H1 (cell line): ENCODE results near the gene SMTNL1. TPM values are rescaled to one million over a fixed set of nuclear protein-coding genes. Genes with fewer than 3 reads are reported as not detected.

Experiments used
- CTCF ChIA-PET: fragments of 300-600 bp; sonication (Branson Sonifier 250); formaldehyde crosslinking; loops from one replicate; lab custom pipeline; 2021; ENCODE audit not compliant: partially characterized antibody; lab: Charles Lee
- POLR2A ChIA-PET: fragments of 300-600 bp; sonication (Branson Sonifier 250); formaldehyde crosslinking; loops from one replicate; lab custom pipeline; 2021; ENCODE audit warnings: inconsistent platforms; ENCODE audit not compliant: partially characterized antibody; lab: Charles Lee
- DNase-seq, 2 experiments: peaks; one replicate each; pipeline versions ENCODE4 v3.0.0 to v3.0.0-alpha.2; 2010 to 2022; ENCODE audit warnings: low spot score in 2 of 2, low read depth in 1 of 2, mixed read lengths in 1 of 2
- FAIRE-seq: peaks from 2 replicates; lab custom pipeline; 2011; peaks lifted over from hg19 to GRCh38; lab: Jason Lieb, UNC
- H2AFZ ChIP-seq: 2 replicates; pipeline ENCODE4 v1.8.1; 2012; ENCODE audit warnings: low read length, inconsistent platforms
- H2AK5ac ChIP-seq: 2 replicates; pipeline ENCODE4 v1.6.1; 2013; ENCODE audit warnings: low read depth, low read length
- H2BK120ac ChIP-seq: replicated peaks from 2 replicates; pipeline ENCODE3; 2013; ENCODE audit warnings: low read depth, low read length, inconsistent platforms
- H2BK12ac ChIP-seq: 2 replicates; pipeline ENCODE4 v1.6.1; 2013; ENCODE audit warnings: low read depth, low read length
- H2BK15ac ChIP-seq: 2 replicates; pipeline ENCODE4 v1.6.1; 2013; ENCODE audit warnings: low read length
- H2BK20ac ChIP-seq: 2 replicates; pipeline ENCODE4 v1.6.1; 2013; ENCODE audit warnings: low read length
- H2BK5ac ChIP-seq: 2 replicates; pipeline ENCODE4 v1.6.1; 2013; ENCODE audit warnings: low read depth, low read length
- H3K14ac ChIP-seq: 2 replicates; pipeline ENCODE4 v1.6.1; 2013; ENCODE audit warnings: inconsistent platforms; ENCODE audit not compliant: insufficient read length
- H3K18ac ChIP-seq: 2 replicates; pipeline ENCODE4 v1.6.1; 2013; ENCODE audit warnings: low read length; ENCODE audit errors: extremely low read depth
- H3K23ac ChIP-seq: 2 replicates; pipeline ENCODE4 v1.6.1; 2013; ENCODE audit warnings: inconsistent platforms; ENCODE audit not compliant: insufficient read length
- H3K23me2 ChIP-seq: 2 replicates; pipeline ENCODE4 v1.6.1; 2013; ENCODE audit warnings: low read depth, low read length
- H3K27ac ChIP-seq: 2 replicates; pipeline ENCODE4 v1.6.1; 2011; ENCODE audit warnings: low read depth, low read length, inconsistent platforms
- H3K27me3 ChIP-seq, 4 experiments: replicated peaks in 1 of 4; 1 replicate in 1 of 4; 2 replicates in 3 of 4; pipeline versions ENCODE4 v1.6.1 to v1.8.1; 2011 to 2013; ENCODE audit warnings: low read length in 3 of 4, mild to moderate bottlenecking in 3 of 4, inconsistent platforms in 2 of 4, mixed read lengths in 2 of 4, moderate library complexity in 1 of 4; ENCODE audit not compliant: control insufficient read depth in 3 of 4, insufficient read depth in 3 of 4; ENCODE audit errors: extremely low read depth in 1 of 4
- H3K36me3 ChIP-seq, 4 experiments: 2 replicates each; pipeline versions ENCODE4 v1.6.1 to v1.8.1; 2011 to 2013; ENCODE audit warnings: mild to moderate bottlenecking in 4 of 4, low read length in 3 of 4, moderate library complexity in 2 of 4, control low read depth in 1 of 4, inconsistent platforms in 1 of 4; ENCODE audit not compliant: insufficient read depth in 4 of 4, control insufficient read depth in 2 of 4
- H3K4ac ChIP-seq: replicated peaks from 2 replicates; pipeline ENCODE3; 2013; ENCODE audit warnings: low read length, low read depth, mixed read lengths, inconsistent platforms; ENCODE audit not compliant: insufficient read length
- H3K4me1 ChIP-seq, 4 experiments: replicated peaks in 1 of 4; 1 replicate in 1 of 4; 2 replicates in 3 of 4; pipeline versions ENCODE4 v1.6.1 to v1.8.1; 2011 to 2013; ENCODE audit warnings: low read length in 3 of 4, inconsistent platforms in 2 of 4, mixed read lengths in 1 of 4; ENCODE audit not compliant: insufficient read depth in 4 of 4, control insufficient read depth in 3 of 4
- H3K4me2 ChIP-seq, 2 experiments: 2 replicates each; pipeline versions ENCODE4 v1.6.1 to v1.8.1; 2011 to 2013; ENCODE audit warnings: low read depth in 2 of 2, low read length in 2 of 2, control low read depth in 1 of 2, inconsistent platforms in 1 of 2, mild to moderate bottlenecking in 1 of 2; ENCODE audit not compliant: insufficient read depth in 1 of 2
- H3K4me3 ChIP-seq, 4 experiments: fragments of 200-600, 300-600 bp in 1 of 4; sonication (generic), shearing (Covaris generic), sonication (Bioruptor Twin) in 1 of 4; 2 replicates each; pipeline versions ENCODE4 v1.5.1 to v1.8.1; 2011 to 2016; ENCODE audit warnings: low read length in 4 of 4, low read depth in 3 of 4, control low read depth in 2 of 4, inconsistent platforms in 2 of 4, mild to moderate bottlenecking in 2 of 4, mixed read lengths in 1 of 4, moderate library complexity in 1 of 4; ENCODE audit not compliant: insufficient read depth in 2 of 4; ENCODE audit errors: extremely low read depth in 1 of 4
- H3K56ac ChIP-seq: replicated peaks from 2 replicates; pipeline ENCODE3; 2013; ENCODE audit warnings: low read depth, mild to moderate bottlenecking, mixed read lengths, low read length, inconsistent platforms; ENCODE audit not compliant: insufficient read length
- H3K79me1 ChIP-seq: 2 replicates; pipeline ENCODE4 v1.6.1; 2013; ENCODE audit warnings: low read depth, low read length, control low read depth
- H3K79me2 ChIP-seq, 2 experiments: 2 replicates each; pipeline versions ENCODE4 v1.6.1 to v1.8.1; 2012 to 2013; ENCODE audit warnings: low read length in 2 of 2, mild to moderate bottlenecking in 2 of 2, inconsistent platforms in 1 of 2; ENCODE audit not compliant: insufficient read depth in 2 of 2, control insufficient read depth in 1 of 2
- H3K9ac ChIP-seq, 4 experiments: replicated peaks in 1 of 4; 1 replicate in 1 of 4; 2 replicates in 3 of 4; pipeline versions ENCODE4 v1.6.1 to v1.8.1; 2011 to 2013; ENCODE audit warnings: low read depth in 3 of 4, low read length in 3 of 4, control low read depth in 2 of 4, mild to moderate bottlenecking in 2 of 4, moderate library complexity in 2 of 4, inconsistent platforms in 1 of 4; ENCODE audit errors: extremely low read depth in 1 of 4
- H3K9me3 ChIP-seq, 2 experiments: 2 replicates each; pipeline versions ENCODE4 v1.6.1 to v1.8.1; 2012 to 2013; ENCODE audit warnings: mild to moderate bottlenecking in 2 of 2, moderate library complexity in 2 of 2, control low read depth in 1 of 2, inconsistent platforms in 1 of 2, low read depth in 1 of 2, low read length in 1 of 2, mixed read lengths in 1 of 2; ENCODE audit not compliant: insufficient read depth in 2 of 2
- H4K20me1 ChIP-seq, 2 experiments: replicated peaks in 1 of 2; 2 replicates each; pipeline versions ENCODE3 to v1.8.1; 2011 to 2013; ENCODE audit warnings: inconsistent platforms in 2 of 2, low read length in 2 of 2, mild to moderate bottlenecking in 1 of 2; ENCODE audit not compliant: insufficient read depth in 2 of 2, control insufficient read depth in 1 of 2
- H4K5ac ChIP-seq: 2 replicates; pipeline ENCODE4 v1.6.1; 2013; ENCODE audit warnings: low read length, low read depth, mixed read lengths, inconsistent platforms; ENCODE audit not compliant: insufficient read length
- H4K8ac ChIP-seq: 2 replicates; pipeline ENCODE4 v1.8.0; 2013; ENCODE audit warnings: mild to moderate bottlenecking, moderate library complexity, low read length, inconsistent platforms; ENCODE audit not compliant: insufficient read depth; ENCODE audit errors: extremely low read depth
- H4K91ac ChIP-seq: replicated peaks from 2 replicates; pipeline ENCODE3; 2013; ENCODE audit warnings: low read length, mixed read lengths, inconsistent platforms; ENCODE audit not compliant: insufficient read length
- RAD21 ChIP-seq, 2 experiments: IDR thresholded peaks in 1 of 2; conservative IDR thresholded peaks in 1 of 2; 2 replicates each; pipeline ENCODE4 v1.6.1; 2011; ENCODE audit warnings: low read depth in 2 of 2, low read length in 2 of 2, improper control_type of control experiment in 1 of 2, inconsistent platforms in 1 of 2, mild to moderate bottlenecking in 1 of 2, moderate library complexity in 1 of 2
- WGBS, 2 experiments: shearing (Covaris generic) in 1 of 2; methylation state at CpG; one replicate each; pipeline versions ENCODE4 v1.1.6 to v1.1.7; 2013 to 2015; ENCODE audit warnings: low lambda C conversion rate in 2 of 2, mixed read lengths in 2 of 2, inconsistent platforms in 1 of 2, low coverage in 1 of 2, missing lambda C conversion rate in 1 of 2; ENCODE audit not compliant: insufficient replicate concordance in 2 of 2, insufficient coverage in 1 of 2, insufficient read length in 1 of 2; ENCODE audit errors: extremely low coverage in 1 of 2, missing lambda C conversion rate in 1 of 2; 5-methylcytosine and 5-hydroxymethylcytosine counted together
- polyA plus RNA-seq, 7 experiments: library from polyadenylated mRNA; depleted of rRNA in 3 of 7; stranded (reverse) in 5 of 7; unstranded in 2 of 7; fragments of >200 nt in 5 of 7; fragments of 200-250 nt in 2 of 7; gene quantifications; 1 replicate in 5 of 7; 2 replicates in 1 of 7; 4 replicates in 1 of 7; pipeline versions ENCODE4 v1.2.1 to v1.2.3, GENCODE V29; 2011 to 2013; ENCODE audit warnings: missing spikeins in 2 of 7, mixed read lengths in 2 of 7
- total RNA-seq: library from RNA; stranded (reverse); fragmentation: NEBNext Ultra II Directional; extraction: Animal tissue kit (Norgen Biotek cat#: 25700); gene quantifications from 2 replicates; pipeline ENCODE4 v1.2.1, GENCODE V29; 2021
- TF ChIP-seq, protein P1 (sequence below), 3 experiments: IDR thresholded peaks; 1 replicate in 2 of 3; 2 replicates in 1 of 3; pipeline versions ENCODE4 v1.5.1 to v1.6.1; 2011; ENCODE audit warnings: low read length in 3 of 3, mild to moderate bottlenecking in 3 of 3, inconsistent platforms in 2 of 3, low read depth in 1 of 3, moderate library complexity in 1 of 3; ENCODE audit not compliant: insufficient read depth in 1 of 3; ENCODE audit errors: control extremely low read depth in 1 of 3
- TF ChIP-seq, protein P2 (sequence below): IDR thresholded peaks from 2 replicates; pipeline ENCODE4 v1.6.1; 2012; ENCODE audit warnings: inconsistent platforms

The SMTNL1 gene
- total and polyA plus RNA-seq, 2 of the 8 experiments (the other 6 are each of a cell fraction or from before 2014, with no cell fraction given), result 0.18 TPM; not detected in 1

DNA sequence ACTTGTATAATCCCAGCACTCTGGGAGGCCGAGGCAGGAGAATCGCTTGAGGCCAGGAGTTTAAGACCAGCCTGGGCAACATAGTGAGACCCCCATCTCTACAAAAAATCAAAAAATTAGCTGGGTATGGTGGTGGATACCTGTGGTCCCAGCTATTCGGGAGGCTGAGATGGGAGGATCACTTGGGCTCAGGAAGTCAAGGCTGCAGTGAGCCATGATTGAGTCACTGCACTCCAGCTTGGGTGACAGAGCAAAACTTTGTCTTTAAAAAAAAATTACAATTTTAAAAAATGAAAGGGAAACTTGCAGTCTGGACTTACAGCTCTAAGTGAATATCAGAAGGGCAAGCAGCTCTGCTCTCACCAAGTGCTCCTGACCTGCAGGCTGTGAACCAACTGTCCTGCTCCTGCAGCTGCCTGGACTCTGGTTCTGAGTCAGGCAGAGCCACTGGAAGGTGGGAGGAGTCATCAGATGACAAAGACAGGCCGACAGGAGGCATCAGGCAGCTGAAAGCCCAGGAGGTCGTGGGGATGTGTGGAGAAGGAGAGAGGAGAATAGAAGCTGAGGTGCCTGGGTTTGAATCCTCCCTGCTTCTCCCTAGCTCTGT is 9.6 kb downstream of the SMTNL1 start:
- CTCF ChIA-PET, result interaction anchor here (0.7 to 5.5 kb wide), 18 partner anchors 11 to 207 kb away, joined by 3 to 34 read pairs (median 5); partner anchors contain the start of gene UBE2L6
- H2AK5ac ChIP-seq, result no peak overlapping the region
- H2BK20ac ChIP-seq, result no peak overlapping the region
- H2BK15ac ChIP-seq, result no peak overlapping the region
- no peak overlapping the region for H2AFZ ChIP-seq
- H3K36me3 ChIP-seq, result peaks cover 2 to 24% (median 10%) of the 10 kb centered on the region in 4 experiments; a peak in 5 of 8 replicates
- no peak overlapping the region for H3K14ac ChIP-seq
- H4K8ac ChIP-seq, result no peak overlapping the region
- no peak overlapping the region for H3K27ac ChIP-seq
- TF ChIP-seq RAD21 (IDR thresholded peaks at IDR 0.05 in 1 of 2, conservative IDR thresholded peaks at IDR 0.05 in 1 of 2; ENCODE audit: low read depth in 2 of 2, low read length in 2 of 2), result peak; percentile 1 to 17; a peak in 1 of 4 replicates
- TF ChIP-seq, protein P1, sequence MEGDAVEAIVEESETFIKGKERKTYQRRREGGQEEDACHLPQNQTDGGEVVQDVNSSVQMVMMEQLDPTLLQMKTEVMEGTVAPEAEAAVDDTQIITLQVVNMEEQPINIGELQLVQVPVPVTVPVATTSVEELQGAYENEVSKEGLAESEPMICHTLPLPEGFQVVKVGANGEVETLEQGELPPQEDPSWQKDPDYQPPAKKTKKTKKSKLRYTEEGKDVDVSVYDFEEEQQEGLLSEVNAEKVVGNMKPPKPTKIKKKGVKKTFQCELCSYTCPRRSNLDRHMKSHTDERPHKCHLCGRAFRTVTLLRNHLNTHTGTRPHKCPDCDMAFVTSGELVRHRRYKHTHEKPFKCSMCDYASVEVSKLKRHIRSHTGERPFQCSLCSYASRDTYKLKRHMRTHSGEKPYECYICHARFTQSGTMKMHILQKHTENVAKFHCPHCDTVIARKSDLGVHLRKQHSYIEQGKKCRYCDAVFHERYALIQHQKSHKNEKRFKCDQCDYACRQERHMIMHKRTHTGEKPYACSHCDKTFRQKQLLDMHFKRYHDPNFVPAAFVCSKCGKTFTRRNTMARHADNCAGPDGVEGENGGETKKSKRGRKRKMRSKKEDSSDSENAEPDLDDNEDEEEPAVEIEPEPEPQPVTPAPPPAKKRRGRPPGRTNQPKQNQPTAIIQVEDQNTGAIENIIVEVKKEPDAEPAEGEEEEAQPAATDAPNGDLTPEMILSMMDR (IDR thresholded peaks at IDR 0.05; ENCODE audit: control extremely low read depth in 1 of 3, insufficient read depth in 1 of 3, low read depth in 1 of 3, low read length in 3 of 3), result peak in 2 of 3 experiments; percentile 19 to 21; a peak in 2 of 4 replicates
- TF ChIP-seq, protein P2, sequence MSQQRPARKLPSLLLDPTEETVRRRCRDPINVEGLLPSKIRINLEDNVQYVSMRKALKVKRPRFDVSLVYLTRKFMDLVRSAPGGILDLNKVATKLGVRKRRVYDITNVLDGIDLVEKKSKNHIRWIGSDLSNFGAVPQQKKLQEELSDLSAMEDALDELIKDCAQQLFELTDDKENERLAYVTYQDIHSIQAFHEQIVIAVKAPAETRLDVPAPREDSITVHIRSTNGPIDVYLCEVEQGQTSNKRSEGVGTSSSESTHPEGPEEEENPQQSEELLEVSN, result no peak
- TF ChIP-seq, all 59 proteins: peak for 2
- Histone ChIP-seq H3K4me1 (peaks cover 0 to 15% (median 11%) of the 10 kb centered on the region in 4 experiments; a peak in 6 of 7 replicates), H3K79me2 (no peaks in the 10 kb centered on the region), H3K23me2 (no peaks in the 10 kb centered on the region; the same call in 1 of the 2 replicates), H2BK5ac (no peak overlapping the region), H4K91ac (no peak overlapping the region), H3K56ac (no peak overlapping the region), H2BK120ac (no peak overlapping the region), H4K20me1 (peaks cover 0 to 1% of the 10 kb centered on the region in 2 experiments), H3K4ac (no peak overlapping the region), H3K4me2 (no peak overlapping the region), H4K5ac (no peak overlapping the region), H2BK12ac (no peak overlapping the region), H3K79me1 (no peaks in the 10 kb centered on the region), H3K4me3 (no peak overlapping the region), H3K9me3 (no peaks in the 10 kb centered on the region), H3K27me3 (no peaks in the 10 kb centered on the region; a peak in 2 of 7 replicates), H3K23ac (no peak overlapping the region), H3K9ac (no peak overlapping the region), H3K18ac (no peak overlapping the region)
- FAIRE-seq, result no peak
- WGBS, 2 experiments, result 67% methylated on average over 5 of the region's 5 CpGs; no CpG with 5 or more reads in 1 of the 2 experiments
- POLR2A ChIA-PET, result interaction anchor here (0.5 to 7.2 kb wide), 11 partner anchors 16 to 131 kb away, joined by 3 to 47 read pairs (median 4); no protein-coding TSS in a partner anchor
- no peak for DNase-seq
